Ovary (tissue), 9 donors: ENCODE results near the gene FAM120B. TPM values are rescaled to one million over a fixed set of nuclear protein-coding genes. Genes with fewer than 3 reads are reported as not detected.
"Not testable (repeated sequence)": the region's sequence is repeated elsewhere in the genome, so short reads cannot be mapped to it uniquely, and the experiment has no call there.

Source experiments
- DNase-seq, 5 donors: peaks; one replicate each; pipeline ENCODE4 v3.0.0-alpha.2; 2019 to 2020
- H3K27ac ChIP-seq, 2 donors: fragments of 200-600 bp; one replicate each; pipeline versions ENCODE4 v1.5.1 to v1.8.0; 2019 to 2022
- H3K27me3 ChIP-seq: fragments of 200-600 bp; one replicate; pipeline ENCODE4 v1.8.0; 2022
- H3K36me3 ChIP-seq: fragments of 200-600 bp; sonication (generic); one replicate; pipeline ENCODE4 v1.5.1; 2019
- H3K4me1 ChIP-seq: one replicate; pipeline ENCODE4 v1.8.1; 2013; ENCODE audit warnings: mild to moderate bottlenecking, moderate library complexity; ENCODE audit not compliant: insufficient read depth
- H3K4me3 ChIP-seq: fragments of 200-600 bp; sonication (generic); one replicate; pipeline ENCODE4 v1.5.1; 2017
- H3K9me3 ChIP-seq, 2 donors: fragments of 200-600 bp in 1 of 2; sonication (generic) in 1 of 2; one replicate each; pipeline versions ENCODE4 v1.5.1 to v1.8.1; 2013 to 2019; ENCODE audit warnings: mild to moderate bottlenecking in 1 of 2, moderate library complexity in 1 of 2
- CTCF ChIP-seq, 3 donors: fragments of 450-650 bp in 2 of 3; fragments of 200-600 bp in 1 of 3; IDR thresholded peaks; one replicate each; pipeline versions ENCODE4 v1.5.1 to v1.8.0; 2016 to 2022; ENCODE audit warnings: antibody characterized with exemption in 3 of 3, mild to moderate bottlenecking in 1 of 3
- EP300 ChIP-seq: sonication (generic); formaldehyde crosslinking; IDR thresholded peaks from one replicate; pipeline ENCODE4 v1.6.1; 2017; ENCODE audit warnings: antibody characterized with exemption
- POLR2A ChIP-seq: fragments of 450-650 bp; IDR thresholded peaks from one replicate; pipeline ENCODE4 v1.6.1; 2017; ENCODE audit warnings: antibody characterized with exemption, mild to moderate bottlenecking, moderate library complexity
- WGBS, 3 donors: extraction: QIAGEN DNeasy Blood & Tissue Kit in 1 of 3; methylation state at CpG; one replicate each; pipeline versions ENCODE4 v1.1.5 to v1.1.7; 2013 to 2017; 5-methylcytosine and 5-hydroxymethylcytosine counted together
- intact Hi-C, 4 donors: fragments of 100-400 bp; cut with DNase I; formaldehyde crosslinking; loops; one replicate each; pipeline versions ENCODE4 v1.11.0 to v1.15.1; 2022 to 2023
- polyA plus RNA-seq, 2 donors: library from polyadenylated mRNA; stranded (reverse); fragments of 200-250 nt in 1 of 2; fragments of 350-450 nt in 1 of 2; fragmentation: Illumina TruSeq in 1 of 2; extraction: RNeasy Lipid Tissue Mini Kit (QIAGEN cat#74804) in 1 of 2; gene quantifications; one replicate each; pipeline ENCODE4 v1.2.3, GENCODE V29; 2013 to 2014
- total RNA-seq, 7 donors: library from RNA; depleted of rRNA in 2 of 7; stranded (reverse); fragments of >200 nt in 2 of 7; fragmentation: NEBNext Ultra II Directional in 3 of 7; extraction: Animal tissue kit (Norgen Biotek cat#: 25700) in 3 of 7; gene quantifications; one replicate each; pipeline versions ENCODE4 v1.1.0 to v1.2.4, GENCODE V29; 2016 to 2023
- donor health status: DM: no; HTN: no; CAD: no; lungs with moderate emphysema.
- donor health status: DM: no; HTN: no; CAD: no.
- donor health status: Bipolar disorder and iron deficiency.
- donor health status: DM: yes; HTN: yes; CAD: no.
- donor health status: DM: no; HTN: no; CAD: no.
- donor health status: DM: yes; HTN: yes; CAD: no.

The FAM120B gene
- total and polyA plus RNA-seq, 9 donors, result 10.6 to 39.3 (median 28.4) TPM

- DNase-seq, result no peak
- Histone ChIP-seq H3K36me3 (no peaks in the 10 kb centered on the region), H3K27ac (no peak overlapping the region), H3K4me3 (no peak overlapping the region), H3K27me3 (no peaks in the 10 kb centered on the region), H3K9me3 (no peaks in the 10 kb centered on the region), H3K4me1 (no peaks in the 10 kb centered on the region)
- TF ChIP-seq CTCF (IDR thresholded peaks at IDR 0.05) (no peak), EP300 (no peak), POLR2A (no peak)
- intact Hi-C loops, result no loop called here
- 83 to 86% (median 85%) methylated on average over 5 of the region's 5 CpGs for WGBS, 3 donors
Measured at GRCh38 chr6:170317718-170318117, 11.2 kb downstream of the FAM120B start.

GRCh38 chr6:170329321-170329720 is 22.8 kb downstream of the FAM120B start:
- Histone ChIP-seq H3K36me3 (no peaks in the 10 kb centered on the region), H3K9me3 (no peaks in the 10 kb centered on the region), H3K27me3 (no peaks in the 10 kb centered on the region), H3K4me1 (no peaks in the 10 kb centered on the region), H3K27ac (no peak overlapping the region), H3K4me3 (no peak overlapping the region)
- TF ChIP-seq CTCF (IDR thresholded peaks at IDR 0.05), result no peak
- no peak for TF ChIP-seq EP300
- TF ChIP-seq POLR2A, result no peak
- DNase-seq, result no peak
- 87 to 89% (median 89%) methylated on average over 8 of the region's 8 CpGs for WGBS, 3 donors
- intact Hi-C loops, result no loop called here

GRCh38 chr6:170335199-170335598 is 28.6 kb downstream of the FAM120B start:
- H3K27ac ChIP-seq, H3K4me1 ChIP-seq, intact Hi-C loops, H3K9me3 ChIP-seq, DNase-seq, H3K36me3 ChIP-seq, H3K4me3 ChIP-seq, H3K27me3 ChIP-seq: not testable (repeated sequence)
- WGBS, 3 donors, result 95 to 98% (median 95%) methylated on average over 3 of the region's 3 CpGs

GRCh38 chr6:170344631-170345576 is 38.3 kb downstream of the FAM120B start:
- Histone ChIP-seq H3K9me3 (no peaks in the 10 kb centered on the region), H3K4me1 (peaks cover 3% of the 10 kb centered on the region), H3K27me3 (no peaks in the 10 kb centered on the region), H3K27ac (no peak overlapping the region), H3K36me3 (no peaks in the 10 kb centered on the region), H3K4me3 (no peak overlapping the region)
- intact Hi-C loops, result no loop called here
- 69 to 77% (median 74%) methylated on average over 9 to 10 of the region's 10 CpGs for WGBS, 3 donors
- DNase-seq, result no peak
- TF ChIP-seq POLR2A (no peak), EP300 (no peak), CTCF (IDR thresholded peaks at IDR 0.05) (no peak)

- intact Hi-C loops, result no loop called here
- Histone ChIP-seq H3K4me3 (no peak overlapping the region), H3K27ac (no peak overlapping the region), H3K4me1 (peaks cover 3% of the 10 kb centered on the region), H3K36me3 (no peaks in the 10 kb centered on the region), H3K9me3 (no peaks in the 10 kb centered on the region), H3K27me3 (no peaks in the 10 kb centered on the region)
- TF ChIP-seq CTCF (IDR thresholded peaks at IDR 0.05) (no peak), EP300 (no peak), POLR2A (no peak)
- 97 to 99% (median 98%) methylated on average over 3 of the region's 3 CpGs for WGBS, 3 donors
- no peak for DNase-seq
Measured at GRCh38 chr6:170345662-170346061, 39.1 kb downstream of the FAM120B start.
